Thyroid gland (tissue), 4 donors: Measurements from ENCODE around the gene STX8.

Source experiments
- CTCF ChIP-seq, 6 experiments: fragments of 200-600 bp in 3 of 6; fragments of 450-650 bp in 3 of 6; sonication (generic) in 3 of 6; IDR thresholded peaks; one replicate each; pipeline ENCODE4 v1.5.1; 2016 to 2019; ENCODE audit warnings: antibody characterized with exemption in 6 of 6, mild to moderate bottlenecking in 2 of 6, inconsistent platforms in 1 of 6, moderate library complexity in 1 of 6
- POLR2A ChIP-seq, 2 donors: fragments of 450-650 bp; IDR thresholded peaks; one replicate each; pipeline ENCODE4 v1.6.1; 2017; ENCODE audit warnings: antibody characterized with exemption in 2 of 2, mild to moderate bottlenecking in 2 of 2, moderate library complexity in 1 of 2

GRCh38 chr17:9544221-9544620, 31.4 kb downstream of the STX8 start:
- TF ChIP-seq CTCF (IDR thresholded peaks at IDR 0.05), result no peak
- no peak for TF ChIP-seq POLR2A (IDR thresholded peaks at IDR 0.05)
